Activated T-cell treated with anti-CD3 and anti-CD28 coated beads, Interleukin-2, amount 50 U/mL, for 1 hour (primary cell): ENCODE results near the gene GATA3.

ENCODE experiments used
- DNase-seq: peaks from one replicate; pipeline ENCODE4 v3.0.0-alpha.2; 2020

GATA3 gene

DNA sequence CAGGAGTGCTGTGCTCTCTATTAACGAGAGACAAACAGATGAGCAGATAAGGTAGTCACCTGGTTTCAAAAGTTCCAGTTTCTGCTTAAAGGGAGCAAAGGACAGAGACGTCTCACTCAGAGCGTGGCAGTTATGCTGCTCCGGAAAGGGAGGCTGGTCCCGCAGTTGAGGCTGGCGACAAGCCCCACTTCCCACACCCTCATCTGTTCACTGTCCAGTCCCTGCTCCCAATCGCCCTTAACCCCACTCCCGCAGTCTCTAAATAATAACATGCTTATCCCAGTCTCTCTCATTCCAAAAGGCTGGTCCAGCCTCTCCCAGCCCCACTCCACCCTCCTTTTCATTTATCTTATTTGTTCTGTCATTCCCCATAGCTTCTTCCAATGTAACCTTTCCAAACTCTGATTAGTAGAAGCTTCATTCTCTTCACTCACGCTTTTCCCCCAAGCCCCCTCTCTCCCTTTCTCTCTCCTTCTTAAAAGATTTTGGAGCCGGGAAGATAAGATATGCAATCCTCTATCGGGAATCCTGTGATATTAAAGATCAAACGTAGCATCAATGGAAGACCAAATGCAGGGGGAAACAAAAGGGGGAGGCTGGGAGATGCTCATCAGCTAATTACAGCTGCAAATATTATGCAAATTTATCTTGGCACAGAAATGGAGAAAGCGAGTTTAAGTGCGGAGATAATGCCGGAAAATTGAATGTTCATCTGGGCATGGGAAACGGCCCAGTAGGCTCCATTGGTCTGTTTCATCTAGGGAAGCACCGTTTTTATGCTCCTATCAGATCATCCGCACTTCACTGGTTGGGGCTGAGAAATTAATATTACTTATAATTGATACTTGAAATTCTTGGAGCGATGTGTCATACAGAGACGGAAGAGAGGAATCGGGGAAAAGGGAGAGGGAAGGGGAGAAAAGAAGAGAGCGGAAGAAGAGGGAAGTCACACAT, 16.3 kb upstream of the GATA3 start:
- no peak for DNase-seq

DNA sequence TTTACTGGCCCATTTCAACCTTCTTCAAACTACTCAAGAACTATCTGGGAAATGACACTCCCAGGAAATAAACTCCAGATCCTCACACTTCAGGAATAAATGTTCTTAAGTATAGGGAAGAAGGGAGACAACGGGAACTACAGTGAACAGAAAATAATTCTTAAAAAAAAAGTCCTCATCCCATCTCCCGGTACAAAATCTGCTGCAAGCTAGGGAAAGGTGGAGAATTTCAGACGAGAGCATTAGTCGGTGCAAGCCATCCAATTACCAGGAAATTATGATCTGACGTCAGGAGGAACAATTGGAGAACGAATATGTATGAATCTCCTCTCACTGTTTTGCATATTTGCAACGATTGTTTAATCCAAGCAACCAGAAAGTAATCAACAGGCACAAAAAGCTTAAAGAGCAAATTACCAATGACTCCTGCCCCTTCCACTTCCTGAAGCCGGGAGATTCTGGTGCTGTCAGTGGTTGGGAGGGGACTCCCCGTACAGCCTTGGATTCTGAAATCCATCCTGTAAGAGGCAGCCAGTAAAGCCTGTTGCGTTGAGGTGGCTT, 15.1 kb upstream of the GATA3 start:
- DNase-seq: no peak

DNA sequence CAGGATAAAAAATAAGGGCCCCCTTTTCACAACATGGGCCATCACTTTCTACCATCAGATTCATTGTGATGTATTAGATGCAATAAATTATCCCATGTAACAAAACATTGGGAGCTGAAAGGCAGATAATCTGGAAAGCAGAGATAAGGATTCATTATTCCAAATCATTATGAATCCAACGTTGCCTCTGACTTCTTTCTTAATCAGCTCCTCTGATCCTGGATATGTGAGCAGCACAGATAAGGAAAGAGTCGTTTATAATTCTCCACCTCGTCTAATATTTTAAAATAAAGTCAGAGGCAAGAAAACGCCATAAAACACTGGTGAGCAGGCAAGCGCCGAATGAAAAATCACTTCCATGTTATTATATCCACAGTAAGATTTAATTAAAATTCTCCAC, 13.8 kb upstream of the GATA3 start:
- DNase-seq: no peak

DNA sequence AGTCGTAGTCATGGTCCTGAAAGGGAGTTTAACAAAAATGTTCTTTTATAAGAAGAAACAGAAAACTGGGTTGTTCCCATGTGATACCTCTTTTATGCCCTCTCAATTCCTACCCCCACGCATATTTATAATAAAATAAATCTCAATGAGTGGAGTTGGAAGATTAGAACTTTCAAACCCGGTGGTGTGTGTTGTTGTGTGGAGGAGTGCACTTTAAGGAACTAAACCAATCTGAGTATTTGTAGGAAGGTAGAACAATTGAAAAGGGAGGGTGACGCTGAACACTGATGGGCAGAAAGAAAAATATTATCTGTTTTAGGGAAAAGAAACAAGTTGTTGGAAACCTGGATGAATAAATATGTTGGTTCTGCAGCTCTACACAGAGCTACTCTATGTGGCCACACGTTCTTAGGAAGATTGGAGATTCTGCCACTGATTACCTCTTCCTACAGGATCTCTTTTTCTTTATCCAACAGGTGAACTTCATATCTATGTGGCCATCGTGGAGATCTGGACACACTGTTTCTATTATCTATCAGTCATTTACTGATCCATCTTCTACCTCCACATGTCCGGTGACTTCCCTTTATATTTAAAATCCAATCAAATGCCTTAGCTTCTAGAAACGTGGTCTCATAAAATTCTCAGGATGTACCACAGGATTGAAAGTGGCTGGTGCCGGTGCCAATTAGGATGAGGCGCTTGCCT, 13.1 kb upstream of the GATA3 start:
- no peak for DNase-seq

DNA sequence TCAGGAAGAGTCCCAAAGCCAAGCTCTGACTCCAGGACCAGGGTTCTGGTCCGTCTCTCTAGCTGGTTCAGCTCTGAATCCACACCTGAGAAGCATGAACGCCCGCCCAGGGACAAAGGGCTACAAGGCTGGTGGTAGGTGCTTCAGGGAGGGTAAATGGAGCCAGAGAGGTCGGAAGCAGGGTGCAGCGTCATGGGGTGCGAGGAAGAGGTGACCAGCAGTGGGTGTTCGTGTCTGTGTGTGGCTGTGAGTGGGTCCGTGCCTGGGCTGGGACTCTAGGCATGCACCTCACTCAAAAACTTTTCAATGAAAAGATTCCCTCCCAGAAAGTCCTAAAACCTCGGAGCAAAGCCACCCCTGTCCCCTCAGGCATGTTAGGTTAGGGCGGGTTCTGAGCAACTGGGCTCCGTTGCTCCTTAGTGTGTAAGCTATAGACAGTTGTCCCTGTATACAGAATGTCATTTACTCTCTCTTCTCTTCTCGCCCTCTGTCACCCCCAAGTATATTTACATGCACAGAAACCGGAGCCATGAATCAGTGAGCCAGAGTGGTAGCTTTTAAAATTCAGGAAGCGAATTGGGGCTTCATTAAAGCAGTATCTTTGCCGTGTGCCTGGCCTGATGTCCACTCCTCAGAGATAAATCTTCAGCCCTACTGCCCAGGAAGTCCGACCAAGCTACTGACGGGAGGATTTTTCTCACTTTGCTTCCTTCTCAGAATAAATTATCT, 12.3 kb upstream of the GATA3 start:
- no peak for DNase-seq

DNA sequence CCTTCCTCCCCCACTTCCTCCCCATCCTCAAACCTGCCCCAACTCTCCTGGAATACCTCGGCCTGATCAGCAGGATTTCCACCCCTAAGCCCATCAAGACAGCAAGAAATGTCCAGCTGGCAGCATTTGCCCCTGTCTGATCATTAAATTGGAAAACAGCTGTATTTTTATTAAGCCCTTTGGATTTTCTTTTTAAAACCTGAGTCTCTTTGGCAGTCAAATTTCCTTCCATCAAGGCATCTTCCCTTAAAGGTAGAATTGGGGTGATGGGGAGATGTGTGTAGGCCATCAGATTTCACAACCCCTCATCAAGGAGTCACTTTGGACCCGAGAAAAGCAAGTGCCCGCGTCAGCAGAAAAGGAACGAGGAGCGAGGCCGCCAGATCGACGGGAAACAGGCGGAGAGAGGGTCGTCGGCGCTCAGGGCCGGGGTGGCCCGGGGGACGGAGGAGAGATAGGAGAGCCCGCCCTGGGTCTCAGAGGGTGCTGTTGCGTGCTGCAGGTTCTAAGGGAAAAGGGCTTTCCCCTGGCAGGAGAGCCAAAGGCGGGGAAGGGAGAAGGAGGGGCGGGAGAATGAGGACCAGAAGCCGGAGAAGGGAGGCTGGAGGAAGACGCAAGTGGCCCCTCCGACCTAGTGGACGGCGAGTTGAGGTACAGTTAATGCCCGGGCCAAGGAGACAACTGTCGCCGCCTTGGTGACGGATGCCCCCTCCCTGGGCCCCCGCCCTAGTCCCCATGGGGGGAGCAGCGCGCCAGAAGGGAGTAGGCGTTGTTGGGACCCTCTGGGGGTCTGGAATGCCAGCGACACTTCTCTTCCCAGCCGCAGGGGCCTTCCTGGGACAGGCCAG, 11.5 kb upstream of the GATA3 start:
- no peak for DNase-seq

DNA sequence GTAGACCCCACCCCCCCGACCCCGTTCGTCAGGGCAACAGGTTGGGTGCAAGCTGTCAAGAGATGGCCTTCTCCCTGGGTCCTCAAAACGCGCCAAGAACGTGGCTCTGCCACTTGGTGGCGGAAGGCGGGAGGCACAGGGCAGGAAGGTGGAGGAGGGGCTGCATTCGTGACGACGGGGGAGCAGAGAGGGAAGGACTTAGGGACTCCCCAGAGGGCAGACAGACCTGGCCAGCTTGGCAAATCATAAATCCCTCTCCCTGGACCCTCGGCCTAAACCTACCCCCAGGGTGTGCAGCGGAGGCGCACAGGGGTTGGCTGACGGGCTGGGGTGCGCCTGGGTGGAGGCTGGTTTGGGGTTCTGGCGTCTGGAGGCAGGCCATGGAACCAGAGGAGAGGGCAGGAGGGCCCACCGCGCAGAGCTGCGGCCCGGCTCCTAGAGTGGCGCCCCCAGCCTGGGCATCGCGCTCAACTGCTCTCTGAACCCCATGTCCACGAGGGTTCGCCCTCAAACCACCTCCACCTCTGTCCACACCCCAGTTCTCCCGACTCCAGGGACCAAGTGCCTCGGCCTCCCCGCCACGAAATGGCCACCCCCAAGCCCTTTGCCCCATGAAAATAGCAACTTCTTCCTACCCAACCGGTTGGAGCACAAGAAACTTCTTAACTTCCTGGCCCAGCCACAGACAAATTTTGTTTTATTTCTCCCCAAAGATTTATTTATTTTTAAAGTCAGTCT, 10.8 kb upstream of the GATA3 start:
- DNase-seq: peak; percentile 56

DNA sequence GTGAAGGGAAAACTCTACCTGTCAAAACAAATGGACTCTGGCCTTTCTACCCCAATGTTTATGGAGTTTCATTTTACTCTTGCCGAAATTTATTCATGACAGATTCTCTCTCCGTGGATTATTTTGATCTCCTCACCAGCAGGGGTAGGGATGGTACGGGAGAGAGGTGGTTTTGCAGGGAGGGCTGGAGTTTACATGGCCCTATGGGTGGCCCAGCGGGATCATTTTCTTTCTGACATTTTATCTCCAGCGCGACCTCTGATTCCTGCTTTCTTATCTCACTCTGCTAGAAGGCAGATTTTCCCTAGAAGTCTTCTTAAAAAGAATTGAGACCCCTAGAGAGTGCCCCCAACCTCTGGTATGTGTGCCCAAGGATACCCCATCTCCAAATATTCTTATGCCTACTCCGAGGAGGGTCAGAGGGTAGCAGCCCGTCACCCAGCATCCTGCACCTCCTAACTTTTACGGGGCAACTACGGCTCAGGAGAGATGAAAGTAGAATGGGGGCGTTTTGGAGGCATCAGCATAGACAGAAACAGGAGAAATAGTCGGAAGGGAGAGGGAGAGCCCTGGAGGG, 10.1 kb upstream of the GATA3 start:
- no peak for DNase-seq

DNA sequence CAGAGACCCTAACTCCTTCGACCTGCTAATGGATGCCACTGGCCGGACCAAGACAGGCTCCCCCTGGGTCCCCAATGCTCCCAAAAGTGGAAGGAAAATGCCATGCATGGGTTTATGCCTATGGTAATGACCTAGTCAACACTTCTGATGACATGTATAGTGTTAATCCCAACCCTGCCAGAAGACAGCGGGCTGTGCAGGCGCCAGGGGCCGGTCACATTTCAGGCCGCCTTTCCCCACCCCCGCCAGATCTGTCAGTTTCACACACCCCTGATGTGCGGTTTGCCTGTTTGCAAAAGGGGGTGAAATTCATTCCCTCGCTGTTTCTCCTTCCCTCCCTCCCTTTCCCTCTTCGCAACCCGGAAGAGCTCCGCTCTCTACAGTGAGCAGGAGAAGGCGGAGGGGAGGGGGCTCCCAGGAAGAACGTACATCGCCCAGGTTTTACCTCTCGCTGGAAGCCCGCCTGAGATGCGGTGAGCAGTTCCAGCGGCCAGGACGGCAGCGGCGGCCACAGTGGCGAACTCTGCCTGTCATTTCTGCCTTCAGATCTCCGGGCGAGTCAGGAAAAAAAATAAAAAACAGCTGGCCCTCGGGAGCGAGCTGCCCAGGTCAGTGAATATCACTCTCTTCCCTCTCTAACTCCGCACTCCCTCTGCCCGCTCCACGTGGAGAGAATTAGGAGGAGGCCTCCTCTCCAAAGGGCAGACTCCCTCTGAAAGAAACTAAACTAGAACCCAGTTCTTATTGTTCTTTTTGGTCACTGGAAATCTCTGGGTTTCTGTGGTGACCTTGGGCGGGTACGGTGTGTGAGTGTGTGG, 9.4 kb upstream of the GATA3 start:
- peak; percentile 39 for DNase-seq

DNA sequence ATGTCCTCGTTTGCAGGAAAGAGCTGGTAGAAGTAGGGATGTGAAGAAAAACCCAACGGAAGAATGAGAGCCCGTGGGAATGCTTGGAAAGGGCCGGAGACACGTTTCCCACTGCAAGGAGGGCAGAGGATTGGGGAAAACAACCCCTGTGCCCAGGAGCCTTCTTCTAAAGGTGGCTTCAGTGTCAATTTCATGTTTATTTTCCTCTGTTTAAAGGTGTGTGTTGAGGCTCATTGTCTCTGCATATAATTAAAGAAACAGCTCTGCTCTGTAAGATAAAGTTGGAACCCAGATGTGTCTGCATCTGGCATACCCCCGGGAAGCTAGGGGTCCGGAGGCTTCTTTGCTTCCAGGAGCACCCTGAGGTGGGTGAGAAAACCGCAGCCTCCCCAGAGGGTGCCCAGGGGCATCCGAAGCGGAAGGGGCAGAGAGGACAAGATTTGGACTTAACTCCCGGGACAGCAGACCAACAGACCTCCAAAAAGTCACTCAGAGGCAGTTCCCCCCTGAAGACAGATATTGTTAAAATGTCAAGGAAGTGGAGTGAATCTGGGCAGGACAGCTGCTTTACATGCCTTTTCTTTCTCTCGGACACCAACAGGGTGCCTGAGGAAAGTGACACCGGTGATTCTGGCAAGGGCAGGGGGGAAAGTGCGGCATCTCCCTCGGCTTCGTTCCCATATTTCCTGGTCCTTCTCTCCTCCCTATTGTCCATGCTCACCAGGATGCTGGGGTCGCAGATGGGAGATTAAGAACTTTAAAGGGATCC, 8.6 kb upstream of the GATA3 start:
- DNase-seq: peak; percentile 38

DNA sequence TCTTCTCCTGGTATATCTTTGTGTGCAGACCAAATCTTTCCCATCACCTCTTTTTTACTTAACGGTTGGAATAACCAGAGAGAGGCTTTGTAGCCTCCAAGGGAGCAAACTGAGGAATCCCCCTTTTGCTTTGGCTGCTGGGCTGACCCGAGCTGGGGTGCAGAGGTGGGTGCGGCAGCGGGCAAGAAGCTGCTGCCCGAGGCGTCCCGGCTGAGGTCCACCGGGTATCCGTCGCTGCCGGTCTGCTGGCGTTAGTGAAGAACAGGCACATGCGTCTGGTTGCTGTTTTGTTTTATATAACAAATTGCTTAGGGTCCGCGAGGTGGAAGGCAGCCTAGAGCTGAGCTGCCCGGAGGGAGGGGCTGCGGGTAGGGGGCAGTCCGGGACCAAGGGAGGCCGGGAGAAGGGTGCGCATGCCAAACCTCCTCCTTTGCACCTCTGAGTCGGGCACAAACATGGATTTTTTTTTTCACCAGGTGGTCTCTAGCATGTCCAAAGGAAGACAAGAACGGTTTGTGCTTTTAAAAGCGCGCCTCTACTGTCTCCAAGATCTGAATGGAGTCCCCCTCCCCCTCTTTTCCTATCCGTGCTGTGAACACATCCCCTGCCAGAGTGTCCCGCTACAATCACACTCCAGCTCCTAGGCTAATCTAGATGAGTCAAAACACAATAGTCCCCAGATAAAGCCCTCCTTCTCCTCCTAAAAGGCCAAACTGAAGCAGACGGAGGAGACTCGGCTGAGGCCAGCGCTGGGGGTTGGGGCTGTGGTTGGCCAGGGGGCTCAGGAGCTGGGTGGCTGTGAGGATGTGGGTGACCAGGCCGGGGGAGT, 6.8 kb upstream of the GATA3 start:
- DNase-seq: no peak

DNA sequence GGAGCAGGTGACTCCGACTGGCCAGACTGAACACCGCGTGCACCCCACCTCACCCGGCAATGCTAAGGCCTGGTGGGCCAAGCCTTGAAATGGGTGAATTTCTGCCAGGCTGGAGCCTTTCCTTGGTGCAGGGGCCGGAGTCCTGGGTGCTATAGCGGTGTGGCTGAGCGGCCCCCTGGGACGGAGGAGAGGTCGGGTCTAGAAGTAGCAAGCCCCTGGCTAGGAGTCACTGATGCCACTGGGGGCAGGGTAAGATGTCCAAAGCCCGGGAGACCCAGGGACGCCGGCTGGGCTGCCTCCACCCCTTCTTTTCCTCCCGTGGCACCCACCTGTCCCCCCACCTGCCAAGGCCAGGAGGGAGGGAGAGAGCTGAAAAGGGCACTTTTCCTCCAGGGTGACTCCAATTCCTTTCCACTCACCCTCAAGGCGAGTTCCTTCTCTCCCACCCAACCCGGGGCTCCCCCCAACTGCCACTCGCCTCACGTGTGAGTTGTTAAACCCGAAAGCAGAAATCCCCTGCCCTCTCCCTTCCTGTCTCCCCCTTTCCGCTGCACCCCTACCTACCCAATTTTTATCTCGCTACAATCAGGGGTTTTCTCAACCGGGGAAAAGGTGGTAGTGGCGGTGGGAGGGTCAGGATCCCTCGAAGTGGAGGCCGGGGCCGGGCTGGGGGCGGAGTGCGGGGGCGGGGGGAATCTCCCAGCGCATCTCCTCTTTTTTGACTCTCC, 6.0 kb upstream of the GATA3 start:
- DNase-seq: peak; percentile 53

DNA sequence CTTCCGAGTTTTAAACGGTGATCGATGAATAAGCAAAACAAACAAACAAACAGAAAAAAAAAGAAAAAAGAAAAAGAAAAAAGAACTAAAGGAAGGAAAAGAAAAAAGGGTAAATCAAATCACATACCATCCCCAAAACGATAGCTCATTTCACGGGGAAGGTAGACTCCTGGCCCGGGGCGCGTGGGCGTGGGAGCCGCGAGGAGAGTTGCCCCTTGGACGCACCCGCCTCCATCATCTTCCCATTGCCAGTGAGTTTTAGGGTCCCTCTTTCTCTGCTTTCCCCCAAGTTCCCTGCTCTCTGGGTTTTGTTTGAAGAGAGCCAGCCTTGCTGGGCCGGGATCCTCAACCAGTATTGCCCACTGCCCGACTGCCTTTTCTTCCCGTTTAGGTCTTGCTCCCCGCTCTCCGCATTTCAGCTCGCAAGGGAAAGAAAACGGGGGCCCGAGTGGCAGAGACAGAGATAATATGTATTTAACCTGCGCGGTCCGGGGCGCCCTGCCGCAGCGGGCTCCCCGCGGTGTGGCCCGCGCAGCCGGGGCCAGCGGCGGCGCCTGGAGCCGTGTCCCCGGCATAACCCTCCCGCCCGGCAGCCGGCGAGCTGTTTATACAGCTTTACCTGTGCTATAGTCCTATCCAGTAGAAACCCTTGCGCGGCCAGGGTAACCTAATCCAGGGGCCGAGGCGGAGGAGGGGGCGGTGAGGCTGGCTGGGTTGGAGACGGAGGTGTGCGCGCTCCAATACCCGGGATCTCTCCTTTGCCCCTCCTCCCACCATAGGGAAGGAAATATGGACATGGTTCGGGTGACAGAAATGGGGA, 5.2 kb upstream of the GATA3 start:
- peak; percentile 46 for DNase-seq

DNA sequence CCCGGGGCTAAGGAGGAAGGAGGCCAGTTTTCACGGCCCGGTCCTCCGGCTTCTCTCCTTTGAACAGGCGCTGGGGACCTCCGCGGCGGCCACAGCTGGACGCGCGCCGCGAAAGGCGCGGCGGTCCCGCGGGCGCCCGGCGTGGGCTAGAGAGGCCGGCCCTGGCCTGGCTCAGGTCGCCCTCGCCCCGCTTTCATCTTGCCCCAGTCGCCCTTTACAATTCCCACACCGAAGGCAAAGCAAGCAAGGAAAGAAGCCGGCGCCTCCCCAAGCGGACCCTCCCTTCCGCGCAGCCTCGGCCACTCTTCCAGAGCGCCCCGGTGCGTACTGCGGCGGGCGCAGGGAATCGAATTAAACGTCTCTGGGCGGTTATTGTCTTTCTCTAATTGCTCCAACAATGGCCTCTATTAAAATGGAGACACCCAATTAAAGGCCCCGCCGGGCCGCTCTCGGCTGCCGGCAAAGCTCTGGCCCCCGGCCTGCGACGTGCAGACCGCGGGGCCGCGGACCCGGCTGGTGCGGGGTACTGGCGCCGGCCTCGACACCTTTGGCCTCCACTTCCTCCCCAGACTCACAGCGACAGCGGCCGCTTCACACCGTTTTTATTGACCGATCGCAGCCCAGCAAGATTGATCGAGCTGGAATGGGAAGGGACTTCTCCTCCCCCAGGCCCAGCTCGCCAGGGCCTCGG, 4.5 kb upstream of the GATA3 start:
- DNase-seq: peak; percentile 51

DNA sequence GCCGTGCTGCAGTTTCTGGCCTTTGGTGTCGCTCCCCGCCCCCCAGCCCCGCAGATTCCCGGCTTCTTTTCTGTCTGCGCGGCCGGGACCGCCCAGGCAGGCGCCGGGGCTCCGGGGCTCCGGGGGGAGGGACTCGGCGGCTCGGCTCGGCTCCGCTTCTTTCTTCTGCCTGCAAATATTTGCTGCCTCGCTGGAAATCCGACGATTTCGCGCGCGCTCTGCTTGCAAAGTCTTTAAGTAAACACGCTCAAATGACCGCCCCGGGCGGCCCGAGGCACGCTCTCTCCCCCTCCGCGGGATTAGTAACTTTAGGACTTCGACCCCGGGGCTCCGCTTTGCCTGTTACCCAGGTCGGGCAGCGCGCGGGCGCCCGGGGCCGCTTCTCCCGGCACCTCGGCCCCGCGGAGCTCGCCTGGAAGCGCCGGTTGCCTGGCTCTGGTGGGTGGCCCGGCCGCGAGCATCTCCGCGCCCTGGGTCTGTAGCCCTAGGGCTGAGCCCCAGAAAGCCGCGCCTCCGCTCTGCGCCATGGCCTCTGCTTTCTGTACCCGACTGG, 3.9 kb upstream of the GATA3 start:
- DNase-seq: peak; percentile 61
